GM04504 (cell line): ENCODE data around the gene DIS3L.
"Not testable (repeated sequence)": the region's sequence is repeated elsewhere in the genome, so short reads cannot be mapped to it uniquely, and the experiment has no call there.

Experiments
- DNase-seq: peaks from one replicate; pipeline ENCODE4 v3.0.0-alpha.2; 2012; ENCODE audit warnings: low read depth

The DIS3L gene

GRCh38 chr15:66293419-66294156 lies at the start of gene DIS3L:
Gene DIS3L (plus strand): TSS chr15:66293568. CDS start chr15:66293597, 29 bp downstream.
- no peak for DNase-seq

- DNase-seq: not testable (repeated sequence)
Measured at GRCh38 chr15:66245832-66246231, 47.5 kb upstream of the DIS3L start.

GRCh38 chr15:66246937-66247336 lies 46.4 kb upstream of the DIS3L start:
- DNase-seq: no peak

GRCh38 chr15:66249605-66250174 lies 43.7 kb upstream of the DIS3L start:
- no peak for DNase-seq

- DNase-seq: no peak
Measured at GRCh38 chr15:66251065-66251789, 42.1 kb upstream of the DIS3L start.

GRCh38 chr15:66251790-66252684 lies 41.3 kb upstream of the DIS3L start:
- DNase-seq: no peak

GRCh38 chr15:66252685-66253417 lies 40.5 kb upstream of the DIS3L start:
- DNase-seq: no peak

- no peak for DNase-seq
Measured at GRCh38 chr15:66253418-66254088, 39.8 kb upstream of the DIS3L start, which contains the start of gene MEGF11. Gene MEGF11 (minus strand): TSS chr15:66253750. CDS start chr15:66128403, 125,347 bp downstream.

- no peak for DNase-seq
Measured at GRCh38 chr15:66254089-66254950, 39.0 kb upstream of the DIS3L start.

GRCh38 chr15:66254951-66255676 lies 38.3 kb upstream of the DIS3L start:
- no peak for DNase-seq

GRCh38 chr15:66256692-66257091 lies 36.7 kb upstream of the DIS3L start:
- DNase-seq: no peak

- DNase-seq: no peak
Measured at GRCh38 chr15:66261056-66261455, 32.3 kb upstream of the DIS3L start.

- DNase-seq: not testable (repeated sequence)
Measured at GRCh38 chr15:66262837-66263236, 30.5 kb upstream of the DIS3L start.

GRCh38 chr15:66264859-66265513 lies 28.4 kb upstream of the DIS3L start:
- DNase-seq: no peak

- DNase-seq: peak; percentile 51
Measured at GRCh38 chr15:66269326-66270090, 23.9 kb upstream of the DIS3L start.

- DNase-seq: no peak
Measured at GRCh38 chr15:66270932-66271331, 22.4 kb upstream of the DIS3L start.

- no peak for DNase-seq
Measured at GRCh38 chr15:66275352-66275751, 18.0 kb upstream of the DIS3L start.

- no peak for DNase-seq
Measured at GRCh38 chr15:66276546-66276945, 16.8 kb upstream of the DIS3L start.
